H1 (cell line): Measurements from ENCODE around the gene DPYSL3. TPM values are rescaled to one million over a fixed set of nuclear protein-coding genes. Genes with fewer than 3 reads are reported as not detected.

ENCODE experiments used
- polyA plus RNA-seq, 7 experiments: library from polyadenylated mRNA; depleted of rRNA in 3 of 7; stranded (reverse) in 5 of 7; unstranded in 2 of 7; fragments of >200 nt in 5 of 7; fragments of 200-250 nt in 2 of 7; gene quantifications; 1 replicate in 5 of 7; 2 replicates in 1 of 7; 4 replicates in 1 of 7; pipeline versions ENCODE4 v1.2.1 to v1.2.3, GENCODE V29; 2011 to 2013; ENCODE audit warnings: missing spikeins in 2 of 7, mixed read lengths in 2 of 7
- total RNA-seq: library from RNA; stranded (reverse); fragmentation: NEBNext Ultra II Directional; extraction: Animal tissue kit (Norgen Biotek cat#: 25700); gene quantifications from 2 replicates; pipeline ENCODE4 v1.2.1, GENCODE V29; 2021
- TF ChIP-seq, protein P1 (sequence below): fragments of 300-600 bp; sonication (generic); IDR thresholded peaks from 2 replicates; pipeline ENCODE4 v1.7.1; 2012; ENCODE audit warnings: low read length, moderate library complexity, mild to moderate bottlenecking, inconsistent platforms; ENCODE audit not compliant: insufficient replicate concordance

The DPYSL3 gene
- total and polyA plus RNA-seq, 2 of the 8 experiments (the other 6 are each of a cell fraction or from before 2014, with no cell fraction given) = 268 to 387 TPM

DNA sequence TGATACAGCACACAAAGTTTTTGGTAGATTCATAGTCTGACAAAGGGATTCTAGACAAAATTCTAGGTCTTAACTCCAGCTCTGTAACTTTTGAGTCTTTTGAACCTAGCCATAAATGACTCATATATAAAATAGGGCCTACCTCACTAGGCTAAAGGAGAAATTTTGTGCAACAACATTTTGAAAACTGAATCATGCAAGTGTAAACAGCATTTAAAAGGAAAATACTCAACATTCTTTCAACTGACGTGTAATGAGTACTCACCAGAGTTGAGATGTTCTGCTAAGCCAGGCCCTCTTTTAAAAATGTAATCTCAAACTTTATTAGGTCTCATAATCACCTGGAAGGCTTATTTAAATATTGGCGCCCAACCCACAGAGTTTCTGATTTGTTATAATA is 161.8 kb downstream of the DPYSL3 start (continued):
- TF ChIP-seq, protein P1, sequence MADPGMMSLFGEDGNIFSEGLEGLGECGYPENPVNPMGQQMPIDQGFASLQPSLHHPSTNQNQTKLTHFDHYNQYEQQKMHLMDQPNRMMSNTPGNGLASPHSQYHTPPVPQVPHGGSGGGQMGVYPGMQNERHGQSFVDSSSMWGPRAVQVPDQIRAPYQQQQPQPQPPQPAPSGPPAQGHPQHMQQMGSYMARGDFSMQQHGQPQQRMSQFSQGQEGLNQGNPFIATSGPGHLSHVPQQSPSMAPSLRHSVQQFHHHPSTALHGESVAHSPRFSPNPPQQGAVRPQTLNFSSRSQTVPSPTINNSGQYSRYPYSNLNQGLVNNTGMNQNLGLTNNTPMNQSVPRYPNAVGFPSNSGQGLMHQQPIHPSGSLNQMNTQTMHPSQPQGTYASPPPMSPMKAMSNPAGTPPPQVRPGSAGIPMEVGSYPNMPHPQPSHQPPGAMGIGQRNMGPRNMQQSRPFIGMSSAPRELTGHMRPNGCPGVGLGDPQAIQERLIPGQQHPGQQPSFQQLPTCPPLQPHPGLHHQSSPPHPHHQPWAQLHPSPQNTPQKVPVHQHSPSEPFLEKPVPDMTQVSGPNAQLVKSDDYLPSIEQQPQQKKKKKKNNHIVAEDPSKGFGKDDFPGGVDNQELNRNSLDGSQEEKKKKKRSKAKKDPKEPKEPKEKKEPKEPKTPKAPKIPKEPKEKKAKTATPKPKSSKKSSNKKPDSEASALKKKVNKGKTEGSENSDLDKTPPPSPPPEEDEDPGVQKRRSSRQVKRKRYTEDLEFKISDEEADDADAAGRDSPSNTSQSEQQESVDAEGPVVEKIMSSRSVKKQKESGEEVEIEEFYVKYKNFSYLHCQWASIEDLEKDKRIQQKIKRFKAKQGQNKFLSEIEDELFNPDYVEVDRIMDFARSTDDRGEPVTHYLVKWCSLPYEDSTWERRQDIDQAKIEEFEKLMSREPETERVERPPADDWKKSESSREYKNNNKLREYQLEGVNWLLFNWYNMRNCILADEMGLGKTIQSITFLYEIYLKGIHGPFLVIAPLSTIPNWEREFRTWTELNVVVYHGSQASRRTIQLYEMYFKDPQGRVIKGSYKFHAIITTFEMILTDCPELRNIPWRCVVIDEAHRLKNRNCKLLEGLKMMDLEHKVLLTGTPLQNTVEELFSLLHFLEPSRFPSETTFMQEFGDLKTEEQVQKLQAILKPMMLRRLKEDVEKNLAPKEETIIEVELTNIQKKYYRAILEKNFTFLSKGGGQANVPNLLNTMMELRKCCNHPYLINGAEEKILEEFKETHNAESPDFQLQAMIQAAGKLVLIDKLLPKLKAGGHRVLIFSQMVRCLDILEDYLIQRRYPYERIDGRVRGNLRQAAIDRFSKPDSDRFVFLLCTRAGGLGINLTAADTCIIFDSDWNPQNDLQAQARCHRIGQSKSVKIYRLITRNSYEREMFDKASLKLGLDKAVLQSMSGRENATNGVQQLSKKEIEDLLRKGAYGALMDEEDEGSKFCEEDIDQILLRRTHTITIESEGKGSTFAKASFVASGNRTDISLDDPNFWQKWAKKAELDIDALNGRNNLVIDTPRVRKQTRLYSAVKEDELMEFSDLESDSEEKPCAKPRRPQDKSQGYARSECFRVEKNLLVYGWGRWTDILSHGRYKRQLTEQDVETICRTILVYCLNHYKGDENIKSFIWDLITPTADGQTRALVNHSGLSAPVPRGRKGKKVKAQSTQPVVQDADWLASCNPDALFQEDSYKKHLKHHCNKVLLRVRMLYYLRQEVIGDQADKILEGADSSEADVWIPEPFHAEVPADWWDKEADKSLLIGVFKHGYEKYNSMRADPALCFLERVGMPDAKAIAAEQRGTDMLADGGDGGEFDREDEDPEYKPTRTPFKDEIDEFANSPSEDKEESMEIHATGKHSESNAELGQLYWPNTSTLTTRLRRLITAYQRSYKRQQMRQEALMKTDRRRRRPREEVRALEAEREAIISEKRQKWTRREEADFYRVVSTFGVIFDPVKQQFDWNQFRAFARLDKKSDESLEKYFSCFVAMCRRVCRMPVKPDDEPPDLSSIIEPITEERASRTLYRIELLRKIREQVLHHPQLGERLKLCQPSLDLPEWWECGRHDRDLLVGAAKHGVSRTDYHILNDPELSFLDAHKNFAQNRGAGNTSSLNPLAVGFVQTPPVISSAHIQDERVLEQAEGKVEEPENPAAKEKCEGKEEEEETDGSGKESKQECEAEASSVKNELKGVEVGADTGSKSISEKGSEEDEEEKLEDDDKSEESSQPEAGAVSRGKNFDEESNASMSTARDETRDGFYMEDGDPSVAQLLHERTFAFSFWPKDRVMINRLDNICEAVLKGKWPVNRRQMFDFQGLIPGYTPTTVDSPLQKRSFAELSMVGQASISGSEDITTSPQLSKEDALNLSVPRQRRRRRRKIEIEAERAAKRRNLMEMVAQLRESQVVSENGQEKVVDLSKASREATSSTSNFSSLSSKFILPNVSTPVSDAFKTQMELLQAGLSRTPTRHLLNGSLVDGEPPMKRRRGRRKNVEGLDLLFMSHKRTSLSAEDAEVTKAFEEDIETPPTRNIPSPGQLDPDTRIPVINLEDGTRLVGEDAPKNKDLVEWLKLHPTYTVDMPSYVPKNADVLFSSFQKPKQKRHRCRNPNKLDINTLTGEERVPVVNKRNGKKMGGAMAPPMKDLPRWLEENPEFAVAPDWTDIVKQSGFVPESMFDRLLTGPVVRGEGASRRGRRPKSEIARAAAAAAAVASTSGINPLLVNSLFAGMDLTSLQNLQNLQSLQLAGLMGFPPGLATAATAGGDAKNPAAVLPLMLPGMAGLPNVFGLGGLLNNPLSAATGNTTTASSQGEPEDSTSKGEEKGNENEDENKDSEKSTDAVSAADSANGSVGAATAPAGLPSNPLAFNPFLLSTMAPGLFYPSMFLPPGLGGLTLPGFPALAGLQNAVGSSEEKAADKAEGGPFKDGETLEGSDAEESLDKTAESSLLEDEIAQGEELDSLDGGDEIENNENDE = no peak
